ENCODE results near the gene WASHC4. TPM values are rescaled to one million over a fixed set of nuclear protein-coding genes. Genes with fewer than 3 reads are reported as not detected.

The WASHC4 gene
- total RNA-seq, 1 experiment from 2014 or later, result 44.7 TPM

- DNase-seq (ENCODE audit: low read depth, low spot score) (no peak), ATAC-seq (peak; percentile 60)
- intact Hi-C loops (cut with micrococcal nuclease; ENCODE audit: unreplicated experiment) (no loop called here), in situ Hi-C loops (cut with HindIII; ENCODE audit: low pct_unique_long_range_greater_than_20kb, low sequenced_read_pairs) (no loop called here)
- TF ChIP-seq SIN3A (IDR thresholded peaks at IDR 0.05; ENCODE audit: borderline replicate concordance, insufficient read depth, low read depth, low read length) (no peak), POLR2AphosphoS5 (IDR thresholded peaks at IDR 0.05; ENCODE audit: low read depth, low read length) (no peak), REST (IDR thresholded peaks at IDR 0.05; ENCODE audit: insufficient read depth in 1 of 2, low read depth in 2 of 2, low read length in 1 of 2) (no peak), TCF7L2 (IDR thresholded peaks at IDR 0.05; ENCODE audit: low read depth, low read length) (no peak), CTCF (IDR thresholded peaks at IDR 0.05) (no peak)
- Histone ChIP-seq H3K27ac (ENCODE audit: low read length) (peak overlapping the region; percentile 35; the same call in 1 of the 2 replicates), H3K36me3 (ENCODE audit: control insufficient read depth, insufficient read depth, low read length) (no peaks in the 10 kb centered on the region), H3K4me1 (ENCODE audit: control insufficient read depth, insufficient read depth, low read length) (peaks cover 2% of the 10 kb centered on the region; the same call in 1 of the 2 replicates), H3K27me3 (ENCODE audit: control insufficient read depth, insufficient read depth, low read length) (no peaks in the 10 kb centered on the region), H3K9me3 (ENCODE audit: control insufficient read depth, insufficient read depth, low read depth, low read length) (peaks cover 3% of the 10 kb centered on the region; the same call in 1 of the 2 replicates), H3K4me3 (ENCODE audit: low read depth in 2 of 2, low read length in 2 of 2) (peak overlapping the region; percentile 55 to 76)
- POLR2A ChIA-PET, result interaction anchor here (0.6 kb wide), 1 partner anchor 23 kb away, joined by 7 read pairs; no protein-coding TSS in a partner anchor
- no TSS peak for BruUV-seq (replicated peaks)
- CTCF ChIA-PET, result interaction anchor here (0.5 to 0.7 kb wide), 3 partner anchors 396 to 724 kb away, joined by 3 to 5 read pairs (median 4); no protein-coding TSS in a partner anchor
Measured at GRCh38 chr12:105083551-105084105, 23.9 kb upstream of the WASHC4 start.

- H3K27ac ChIP-seq (ENCODE audit: low read length), result peak within 1 kb of the TSS; percentile 35; the same call in 1 of the 2 replicates
- in situ Hi-C loops (cut with HindIII; ENCODE audit: low pct_unique_long_range_greater_than_20kb, low sequenced_read_pairs) (no loop called here), intact Hi-C loops (cut with micrococcal nuclease; ENCODE audit: unreplicated experiment) (no loop called here)
- no peaks in the 10 kb centered on the region for H3K36me3 ChIP-seq (ENCODE audit: control insufficient read depth, insufficient read depth, low read length)
- POLR2A ChIA-PET, result no interaction called here
- peak within 1 kb of the TSS; percentile 55 to 76 for H3K4me3 ChIP-seq (ENCODE audit: low read depth in 2 of 2, low read length in 2 of 2)
- BruUV-seq (replicated peaks), result no TSS peak
- ATAC-seq (peak; percentile 96), DNase-seq (ENCODE audit: low read depth, low spot score) (no peak)
- peaks cover 3% of the 10 kb centered on the region; the same call in 1 of the 2 replicates for H3K9me3 ChIP-seq (ENCODE audit: control insufficient read depth, insufficient read depth, low read depth, low read length)
- CTCF ChIA-PET, result interaction anchor here (0.6 kb wide), 1 partner anchor 460 kb away, joined by 3 read pairs; no protein-coding TSS in a partner anchor
- TF ChIP-seq TCF7L2 (IDR thresholded peaks at IDR 0.05; ENCODE audit: low read depth, low read length), result no peak
- no peak for TF ChIP-seq CTCF (IDR thresholded peaks at IDR 0.05)
- TF ChIP-seq POLR2AphosphoS5 (IDR thresholded peaks at IDR 0.05; ENCODE audit: low read depth, low read length), result no peak
- no peak for TF ChIP-seq REST (IDR thresholded peaks at IDR 0.05; ENCODE audit: insufficient read depth in 1 of 2, low read depth in 2 of 2, low read length in 1 of 2)
- TF ChIP-seq SIN3A (IDR thresholded peaks at IDR 0.05; ENCODE audit: borderline replicate concordance, insufficient read depth, low read depth, low read length), result no peak
- H3K4me1 ChIP-seq (ENCODE audit: control insufficient read depth, insufficient read depth, low read length), result peaks cover 2% of the 10 kb centered on the region; the same call in 1 of the 2 replicates
- H3K27me3 ChIP-seq (ENCODE audit: control insufficient read depth, insufficient read depth, low read length), result no peaks in the 10 kb centered on the region
Measured at GRCh38 chr12:105084251-105085250, 23.0 kb upstream of the WASHC4 start, which contains the start of gene ALDH1L2. Gene ALDH1L2, minus strand, starts transcription at chr12:105084458. Its CDS starts 22 bp downstream, at chr12:105084436.

All from Panc1 (cell line).